ENCODE results near the gene CCDC159.

CCDC159 gene

GRCh38 chr19:11382898-11383705, 36.8 kb downstream of the CCDC159 start:
- Histone ChIP-seq H3K36me3 (ENCODE audit: insufficient read depth, low read length) (no peaks in the 10 kb centered on the region), H3K4me1 (ENCODE audit: insufficient read depth, low read length) (no peaks in the 10 kb centered on the region), H3K9me3 (ENCODE audit: control insufficient read depth, insufficient read depth, low read length) (no peaks in the 10 kb centered on the region), H3K9ac (ENCODE audit: low read depth, low read length) (peak overlapping the region; percentile 72)

- peak overlapping the region; percentile 72 for H3K9ac ChIP-seq (ENCODE audit: low read depth, low read length)
- no peaks in the 10 kb centered on the region for H3K9me3 ChIP-seq (ENCODE audit: control insufficient read depth, insufficient read depth, low read length)
- no peaks in the 10 kb centered on the region for H3K4me1 ChIP-seq (ENCODE audit: insufficient read depth, low read length)
- no peaks in the 10 kb centered on the region for H3K36me3 ChIP-seq (ENCODE audit: insufficient read depth, low read length)
Observed at GRCh38 chr19:11383706-11384048, 37.4 kb downstream of the CCDC159 start.

- H3K9me3 ChIP-seq (ENCODE audit: control insufficient read depth, insufficient read depth, low read length): no peaks in the 10 kb centered on the region
- H3K36me3 ChIP-seq (ENCODE audit: insufficient read depth, low read length): no peaks in the 10 kb centered on the region
- H3K4me1 ChIP-seq (ENCODE audit: insufficient read depth, low read length): no peaks in the 10 kb centered on the region
- H3K9ac ChIP-seq (ENCODE audit: low read depth, low read length): peak overlapping the region; percentile 72; the same call in 1 of the 2 replicates
Observed at GRCh38 chr19:11384778-11385129, 38.4 kb downstream of the CCDC159 start.

GRCh38 chr19:11387162-11388034, 41.1 kb downstream of the CCDC159 start:
- Histone ChIP-seq H3K36me3 (ENCODE audit: insufficient read depth, low read length) (no peaks in the 10 kb centered on the region), H3K4me1 (ENCODE audit: insufficient read depth, low read length) (no peaks in the 10 kb centered on the region), H3K9me3 (ENCODE audit: control insufficient read depth, insufficient read depth, low read length) (no peaks in the 10 kb centered on the region), H3K9ac (ENCODE audit: low read depth, low read length) (no peak overlapping the region)

- H3K36me3 ChIP-seq (ENCODE audit: insufficient read depth, low read length): no peaks in the 10 kb centered on the region
- no peak overlapping the region for H3K9ac ChIP-seq (ENCODE audit: low read depth, low read length)
- H3K9me3 ChIP-seq (ENCODE audit: control insufficient read depth, insufficient read depth, low read length): no peaks in the 10 kb centered on the region
- no peaks in the 10 kb centered on the region; the same call in 1 of the 2 replicates for H3K4me1 ChIP-seq (ENCODE audit: insufficient read depth, low read length)
Observed at GRCh38 chr19:11390359-11390758, 44.0 kb downstream of the CCDC159 start.

GRCh38 chr19:11390933-11391680, 44.8 kb downstream of the CCDC159 start:
- Histone ChIP-seq H3K36me3 (ENCODE audit: insufficient read depth, low read length) (no peaks in the 10 kb centered on the region), H3K9me3 (ENCODE audit: control insufficient read depth, insufficient read depth, low read length) (no peaks in the 10 kb centered on the region), H3K9ac (ENCODE audit: low read depth, low read length) (no peak overlapping the region), H3K4me1 (ENCODE audit: insufficient read depth, low read length) (no peaks in the 10 kb centered on the region; the same call in 1 of the 2 replicates)

GRCh38 chr19:11397089-11397610, 50.8 kb downstream of the CCDC159 start:
- Histone ChIP-seq H3K4me1 (ENCODE audit: insufficient read depth, low read length) (no peaks in the 10 kb centered on the region; the same call in 1 of the 2 replicates), H3K9ac (ENCODE audit: low read depth, low read length) (no peak overlapping the region), H3K36me3 (ENCODE audit: insufficient read depth, low read length) (no peaks in the 10 kb centered on the region), H3K9me3 (ENCODE audit: control insufficient read depth, insufficient read depth, low read length) (no peaks in the 10 kb centered on the region)

GRCh38 chr19:11399667-11400066, 53.3 kb downstream of the CCDC159 start:
- Histone ChIP-seq H3K36me3 (ENCODE audit: insufficient read depth, low read length) (no peaks in the 10 kb centered on the region), H3K4me1 (ENCODE audit: insufficient read depth, low read length) (peaks cover 2% of the 10 kb centered on the region; the same call in 1 of the 2 replicates), H3K9me3 (ENCODE audit: control insufficient read depth, insufficient read depth, low read length) (no peaks in the 10 kb centered on the region), H3K9ac (ENCODE audit: low read depth, low read length) (no peak overlapping the region)

- no peaks in the 10 kb centered on the region for H3K36me3 ChIP-seq (ENCODE audit: insufficient read depth, low read length)
- no peaks in the 10 kb centered on the region for H3K9me3 ChIP-seq (ENCODE audit: control insufficient read depth, insufficient read depth, low read length)
- H3K9ac ChIP-seq (ENCODE audit: low read depth, low read length): no peak overlapping the region
- peaks cover 8% of the 10 kb centered on the region; the same call in 1 of the 2 replicates for H3K4me1 ChIP-seq (ENCODE audit: insufficient read depth, low read length)
Observed at GRCh38 chr19:11400798-11401197, 54.5 kb downstream of the CCDC159 start.

- H3K4me1 ChIP-seq (ENCODE audit: insufficient read depth, low read length): peaks cover 8% of the 10 kb centered on the region; the same call in 1 of the 2 replicates
- H3K9me3 ChIP-seq (ENCODE audit: control insufficient read depth, insufficient read depth, low read length): no peaks in the 10 kb centered on the region
- H3K9ac ChIP-seq (ENCODE audit: low read depth, low read length): no peak overlapping the region
- H3K36me3 ChIP-seq (ENCODE audit: insufficient read depth, low read length): no peaks in the 10 kb centered on the region
Observed at GRCh38 chr19:11401808-11402543, 55.7 kb downstream of the CCDC159 start.

All from ES-I3 (cell line).